MM.1S (cell line): ENCODE measurements around the gene DUSP9.

Source experiments
- DNase-seq: peaks from one replicate; pipeline ENCODE4 v3.0.0-alpha.2; 2015
- H2AFZ ChIP-seq: fragments of 300-600 bp; sonication (generic); 2 replicates; pipeline ENCODE4 v1.6.0; 2016; ENCODE audit warnings: antibody characterized with exemption, low read length
- H3F3A ChIP-seq: fragments of 300-600 bp; sonication (generic); 2 replicates; pipeline ENCODE4 v1.6.1; 2016; ENCODE audit warnings: mild to moderate bottlenecking, antibody characterized with exemption, low read length, moderate library complexity, mixed read lengths; ENCODE audit not compliant: insufficient read depth
- H3K27ac ChIP-seq: fragments of 300-600 bp; sonication (generic); 2 replicates; pipeline ENCODE4 v1.5.1; 2016; ENCODE audit warnings: mild to moderate bottlenecking, low read length
- H3K27me3 ChIP-seq: fragments of 300-600 bp; sonication (generic); replicated peaks from 2 replicates; pipeline ENCODE4 v1.6.0; 2016; ENCODE audit warnings: low read length; ENCODE audit not compliant: insufficient read depth
- H3K36me3 ChIP-seq: fragments of 300-600 bp; sonication (generic); replicated peaks from 2 replicates; pipeline ENCODE4 v1.6.1; 2016; ENCODE audit warnings: mild to moderate bottlenecking, low read length, mixed read lengths; ENCODE audit not compliant: insufficient read depth
- H3K4me1 ChIP-seq: fragments of 300-600 bp; sonication (generic); 2 replicates; pipeline ENCODE4 v1.6.1; 2016; ENCODE audit warnings: low read length, mixed read lengths
- H3K4me2 ChIP-seq: fragments of 300-600 bp; sonication (generic); 2 replicates; pipeline ENCODE4 v1.6.0; 2016; ENCODE audit warnings: low read depth, low read length
- H3K4me3 ChIP-seq: fragments of 300-600 bp; sonication (generic); 2 replicates; pipeline ENCODE4 v1.5.1; 2016; ENCODE audit warnings: low read length, mixed read lengths
- H3K79me2 ChIP-seq: fragments of 300-600 bp; sonication (generic); 2 replicates; pipeline ENCODE4 v1.6.1; 2016; ENCODE audit warnings: mixed run types, low read length, mixed read lengths
- H3K9ac ChIP-seq: fragments of 300-600 bp; sonication (generic); 2 replicates; pipeline ENCODE4 v1.6.1; 2016; ENCODE audit warnings: low read length, mixed read lengths
- H3K9me2 ChIP-seq: fragments of 300-600 bp; sonication (generic); replicated peaks from 2 replicates; pipeline ENCODE4 v1.6.1; 2016; ENCODE audit warnings: mild to moderate bottlenecking, low read length, mixed read lengths; ENCODE audit not compliant: insufficient read depth
- H3K9me3 ChIP-seq: fragments of 300-600 bp; sonication (generic); replicated peaks from 2 replicates; pipeline ENCODE4 v1.6.1; 2016; ENCODE audit warnings: mild to moderate bottlenecking, low read length, mixed read lengths; ENCODE audit not compliant: insufficient read depth
- H4K20me1 ChIP-seq: fragments of 300-600 bp; sonication (generic); 2 replicates; pipeline ENCODE4 v1.6.1; 2016; ENCODE audit warnings: mild to moderate bottlenecking, low read length, moderate library complexity, mixed read lengths; ENCODE audit not compliant: insufficient read depth
- CTCF ChIP-seq: fragments of 300-600 bp; sonication (generic); IDR thresholded peaks from 2 replicates; pipeline ENCODE4 v1.5.1; 2016; ENCODE audit warnings: antibody characterized with exemption, low read length, mixed read lengths
- EZH2 ChIP-seq: fragments of 300-600 bp; sonication (generic); optimal IDR thresholded peaks from 2 replicates; pipeline ENCODE3; 2017; ENCODE audit warnings: low read depth, mild to moderate bottlenecking, antibody characterized with exemption, low read length, mixed read lengths
- EZH2phosphoT487 ChIP-seq: fragments of 300-600 bp; sonication (generic); IDR thresholded peaks from 2 replicates; pipeline ENCODE4 v1.6.1; 2018; ENCODE audit warnings: antibody characterized with exemption, low read length

DUSP9 gene

GRCh38 chrX:153627675-153628111, 19.3 kb upstream of the DUSP9 start:
- Histone ChIP-seq H3K4me3 (no peak overlapping the region), H3K9me3 (no peaks in the 10 kb centered on the region), H2AFZ (no peak overlapping the region), H3K9ac (no peak overlapping the region), H3K4me1 (no peaks in the 10 kb centered on the region), H3K79me2 (no peaks in the 10 kb centered on the region), H3K36me3 (no peaks in the 10 kb centered on the region), H3K27me3 (peaks cover 74% of the 10 kb centered on the region), H3K4me2 (no peak overlapping the region), H3K9me2 (no peaks in the 10 kb centered on the region), H4K20me1 (no peaks in the 10 kb centered on the region), H3K27ac (no peak overlapping the region), H3F3A (no peaks in the 10 kb centered on the region)
- DNase-seq, result no peak
- TF ChIP-seq CTCF (no peak), EZH2 (no peak), EZH2phosphoT487 (no peak)

- TF ChIP-seq EZH2, result no peak
- TF ChIP-seq CTCF, result no peak
- no peak for TF ChIP-seq EZH2phosphoT487
- Histone ChIP-seq H3K27me3 (peaks cover 74% of the 10 kb centered on the region), H3K9ac (no peak overlapping the region), H3K27ac (no peak overlapping the region), H2AFZ (no peak overlapping the region), H3F3A (no peaks in the 10 kb centered on the region), H3K4me3 (no peak overlapping the region), H3K36me3 (no peaks in the 10 kb centered on the region), H3K9me3 (no peaks in the 10 kb centered on the region), H4K20me1 (no peaks in the 10 kb centered on the region), H3K4me1 (no peaks in the 10 kb centered on the region), H3K79me2 (no peaks in the 10 kb centered on the region), H3K4me2 (no peak overlapping the region), H3K9me2 (no peaks in the 10 kb centered on the region)
- DNase-seq, result no peak
Measured at GRCh38 chrX:153628129-153628528, 18.9 kb upstream of the DUSP9 start.

- DNase-seq, result no peak
- TF ChIP-seq CTCF (no peak), EZH2 (no peak), EZH2phosphoT487 (no peak)
- Histone ChIP-seq H3K27ac (no peak overlapping the region), H3K9me3 (no peaks in the 10 kb centered on the region), H3K9me2 (no peaks in the 10 kb centered on the region), H3K9ac (no peak overlapping the region), H3K79me2 (no peaks in the 10 kb centered on the region), H3F3A (no peaks in the 10 kb centered on the region), H3K4me1 (no peaks in the 10 kb centered on the region), H4K20me1 (no peaks in the 10 kb centered on the region), H3K27me3 (peaks cover 72% of the 10 kb centered on the region), H2AFZ (no peak overlapping the region), H3K4me3 (no peak overlapping the region), H3K4me2 (no peak overlapping the region), H3K36me3 (no peaks in the 10 kb centered on the region)
Measured at GRCh38 chrX:153628665-153629064, 18.3 kb upstream of the DUSP9 start.
